ENCODE measurements around the gene SZT2.

The SZT2 gene

DNA sequence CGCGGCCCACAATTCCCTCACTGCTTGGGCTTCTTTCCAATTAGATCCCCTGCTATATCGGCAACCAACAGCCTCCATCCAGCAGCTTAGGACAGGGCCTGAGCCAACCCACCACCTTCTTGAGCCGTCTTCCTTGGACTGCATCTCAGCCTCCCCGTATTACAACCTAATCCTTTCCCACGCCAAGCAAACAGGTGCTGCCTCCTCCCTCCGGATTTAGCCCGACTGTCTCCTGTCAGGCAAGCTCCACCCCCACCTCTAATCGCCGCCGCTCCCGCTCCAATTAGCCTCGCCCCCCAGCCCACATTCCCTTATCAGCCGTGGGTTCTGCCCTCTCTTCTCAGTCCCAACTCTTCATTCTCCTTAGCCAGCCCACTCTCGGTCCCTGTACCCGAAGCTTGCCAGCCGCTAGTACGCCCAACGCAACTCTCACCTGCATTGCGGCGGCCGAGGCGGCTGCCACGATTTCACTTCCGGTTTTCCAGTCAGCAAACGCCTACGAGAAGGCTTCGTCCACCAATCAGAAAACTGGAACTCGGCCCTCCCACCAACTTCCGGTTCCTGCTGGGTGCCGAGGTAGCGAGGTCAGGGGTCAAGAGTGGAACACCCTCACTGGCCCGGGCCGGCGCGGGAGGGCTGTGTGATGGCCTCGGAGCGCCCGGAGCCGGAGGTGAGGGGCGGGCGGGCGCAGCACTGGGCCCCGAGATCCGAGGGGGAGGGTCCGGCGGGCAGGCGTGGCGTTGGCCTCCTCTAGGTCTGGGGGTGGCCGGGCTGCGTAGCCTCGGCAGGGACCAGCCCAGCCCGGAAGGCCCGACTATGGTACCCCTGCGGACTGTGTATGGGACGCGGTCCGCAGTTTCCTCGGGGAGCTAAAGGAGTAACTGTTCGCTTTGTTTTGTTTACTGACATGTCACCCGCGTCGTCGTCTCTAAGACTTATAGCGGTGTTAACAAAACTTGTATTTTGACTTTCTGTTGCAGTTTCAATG is at the start of gene SZT2, which contains the start of gene MED8:
SZT2 (plus strand) TSS at position 574 of the 988 bp plus-strand sequence; CDS start at position 644, 70 bp downstream.
MED8 (minus strand) TSS at position 475 of the 988 bp plus-strand sequence; CDS start at position 439, 36 bp downstream.
- DNase-seq: peak; percentile 98

DNA sequence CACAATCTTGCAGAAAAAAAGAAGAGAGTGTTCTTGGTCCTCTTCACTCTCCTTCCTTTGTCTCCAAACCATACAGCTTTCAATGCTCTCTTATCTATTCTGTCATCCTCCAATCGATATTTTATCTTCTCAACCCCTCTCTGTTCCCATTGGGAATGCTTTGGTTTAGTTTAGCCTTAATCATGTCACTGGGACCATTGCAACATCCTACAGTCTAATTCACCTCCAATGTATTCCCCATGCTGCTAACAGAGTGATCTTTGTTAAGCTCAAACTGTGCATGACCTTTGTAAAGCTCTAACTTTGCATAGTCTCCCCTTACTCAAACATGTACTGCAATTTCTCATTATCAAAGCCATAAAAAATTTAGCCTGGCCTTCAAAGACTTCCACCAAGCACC is 49.1 kb upstream of the SZT2 start:
- no peak for DNase-seq

DNA sequence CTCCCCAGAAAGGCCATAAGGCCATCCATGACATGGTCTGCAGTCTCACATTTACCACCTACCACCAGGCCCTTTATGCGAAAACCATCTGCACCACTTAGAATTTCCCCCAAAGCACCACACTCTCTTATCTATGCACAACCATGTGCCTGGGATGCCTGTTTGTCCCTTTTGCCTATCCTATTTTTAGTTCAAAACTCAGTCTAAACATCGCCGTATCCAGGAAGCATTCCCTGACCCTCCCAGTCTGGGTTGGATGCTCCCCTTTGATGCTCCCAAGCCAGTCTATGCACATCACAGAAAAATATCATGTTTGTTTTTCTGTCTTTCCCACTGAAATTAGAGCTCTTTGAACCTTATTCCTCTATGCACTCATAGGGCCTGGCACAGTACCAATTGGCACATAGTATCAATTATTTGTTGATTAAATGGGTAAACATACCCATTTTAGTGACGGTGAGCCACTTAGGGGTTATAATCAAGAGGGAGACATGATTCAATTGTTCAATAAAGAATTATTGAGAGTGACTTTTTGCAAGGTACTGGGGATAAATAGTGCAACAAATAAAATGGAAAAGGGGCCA is 45.3 kb upstream of the SZT2 start:
- DNase-seq: peak; percentile 38

GRCh38 chr1:43345120-43345519 is 44.6 kb upstream of the SZT2 start:
- DNase-seq: peak; percentile 70

GRCh38 chr1:43346636-43347035 is 43.1 kb upstream of the SZT2 start:
- no peak for DNase-seq

GRCh38 chr1:43348343-43348808 is 41.3 kb upstream of the SZT2 start:
- DNase-seq: no peak

GRCh38 chr1:43348809-43349593 is 40.7 kb upstream of the SZT2 start:
- no peak for DNase-seq

DNA sequence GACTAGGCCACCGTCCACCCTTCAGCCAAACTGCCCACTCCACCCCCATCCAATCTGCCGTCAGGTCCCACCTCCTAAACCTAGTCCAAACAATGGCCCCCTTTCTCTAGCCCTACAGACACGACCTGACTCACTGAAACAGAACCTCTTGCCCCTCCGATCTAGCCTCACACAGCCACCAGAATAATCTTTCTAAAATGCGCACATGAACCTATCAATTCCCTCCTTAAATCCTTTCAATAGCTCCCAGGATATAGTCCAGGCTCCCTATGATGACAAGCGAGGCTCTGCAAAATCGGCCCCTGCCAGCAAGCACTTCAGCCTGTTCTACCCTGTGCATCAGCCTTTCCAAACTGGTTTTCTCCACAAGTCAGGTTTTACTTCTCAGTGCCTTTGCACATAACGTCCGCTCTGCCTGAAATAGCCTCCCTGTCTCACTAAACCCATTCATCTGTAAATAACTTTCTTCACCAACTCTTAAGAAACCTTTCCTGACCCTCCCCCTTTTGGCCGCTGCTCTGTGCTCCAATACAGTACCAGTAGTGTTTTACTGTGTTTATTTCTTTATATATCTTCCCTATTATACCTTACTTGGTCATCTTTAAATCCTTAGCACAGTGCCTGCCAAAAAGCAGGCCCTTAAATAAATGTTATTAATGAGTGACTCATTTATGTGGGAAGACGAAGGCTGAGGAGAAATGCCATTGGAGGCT is 39.9 kb upstream of the SZT2 start:
- no peak for DNase-seq

DNA sequence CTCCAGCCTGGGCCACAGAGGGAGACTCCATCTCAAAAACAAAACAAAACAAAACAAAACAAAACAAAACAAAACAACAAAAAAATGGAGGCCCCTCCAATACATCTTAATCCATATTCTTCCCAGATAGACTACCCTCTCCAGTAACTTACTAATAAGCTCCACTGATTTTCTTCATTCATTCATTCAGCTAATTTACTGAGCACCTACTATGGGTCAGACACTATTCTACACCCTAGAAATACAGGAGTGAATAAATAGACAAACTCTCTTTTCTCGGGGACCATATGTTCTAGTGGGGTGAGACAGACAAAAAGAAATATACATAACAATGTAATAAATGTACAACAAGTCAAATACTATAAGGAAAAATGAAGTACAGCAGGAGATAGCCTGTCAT is 38.7 kb upstream of the SZT2 start:
- DNase-seq: no peak

GRCh38 chr1:43351421-43352350 is 38.0 kb upstream of the SZT2 start:
- DNase-seq: no peak

DNA sequence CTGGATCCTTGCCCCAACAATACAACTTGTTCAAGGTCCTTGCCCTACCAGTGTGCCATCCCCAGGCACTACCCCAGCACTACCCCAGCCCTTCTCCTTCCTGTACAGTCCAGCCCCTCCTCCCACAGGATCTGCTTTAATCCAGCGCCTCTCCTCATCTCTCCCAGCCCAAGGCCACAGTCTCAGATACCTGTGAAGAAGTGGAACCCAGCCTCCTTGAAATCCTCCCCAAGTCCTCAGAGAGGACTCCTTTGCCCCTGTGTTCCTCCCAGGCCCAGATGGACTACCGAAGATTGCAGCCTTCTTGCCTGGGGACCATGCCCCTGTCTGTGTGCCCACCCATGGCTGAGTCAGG is 37.4 kb upstream of the SZT2 start:
- DNase-seq: no peak

GRCh38 chr1:43352881-43353280 is 36.8 kb upstream of the SZT2 start:
- DNase-seq: no peak

DNA sequence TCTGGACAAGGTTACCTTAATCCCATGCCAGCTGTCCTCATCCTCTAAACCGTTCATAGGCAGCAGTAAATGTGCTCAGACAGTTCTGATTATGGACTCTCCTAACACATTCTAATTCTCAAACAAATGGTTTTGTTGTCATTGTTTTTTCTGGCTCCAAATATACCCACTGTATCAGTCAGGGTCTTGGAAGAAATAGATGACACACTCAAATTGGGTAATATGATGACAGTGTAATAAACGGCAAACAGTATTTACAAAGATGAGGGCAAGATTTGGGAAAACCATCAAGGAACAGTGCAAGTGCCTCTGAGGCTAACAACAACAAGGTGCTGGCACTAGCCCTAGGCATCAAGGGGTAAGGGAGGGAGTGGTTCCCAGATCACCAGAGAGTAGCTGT is 35.2 kb upstream of the SZT2 start:
- no peak for DNase-seq

DNA sequence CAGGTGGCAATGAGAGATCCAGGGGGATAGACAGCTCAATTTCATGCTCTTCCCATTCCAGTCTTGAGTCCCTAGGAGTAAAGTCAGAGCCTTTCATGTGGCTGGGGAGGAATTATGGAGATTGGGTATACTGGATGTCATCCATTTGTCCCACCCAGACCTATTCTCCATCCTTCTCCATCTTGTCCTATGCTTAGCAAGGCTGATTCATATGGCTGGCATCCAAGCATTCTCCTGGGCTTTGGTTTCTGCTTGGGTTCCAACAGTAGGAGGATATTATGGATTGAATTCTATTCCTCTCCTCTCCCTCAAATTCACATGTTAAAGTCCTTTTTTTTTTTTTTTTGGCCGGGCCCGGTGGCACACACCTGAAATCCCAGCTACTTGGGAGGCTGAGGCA is 34.8 kb upstream of the SZT2 start:
- no peak for DNase-seq

- no peak for DNase-seq
Measured at GRCh38 chr1:43357251-43357650, 32.4 kb upstream of the SZT2 start.

GRCh38 chr1:43358121-43358745 is 31.5 kb upstream of the SZT2 start:
- peak; percentile 85 for DNase-seq

DNA sequence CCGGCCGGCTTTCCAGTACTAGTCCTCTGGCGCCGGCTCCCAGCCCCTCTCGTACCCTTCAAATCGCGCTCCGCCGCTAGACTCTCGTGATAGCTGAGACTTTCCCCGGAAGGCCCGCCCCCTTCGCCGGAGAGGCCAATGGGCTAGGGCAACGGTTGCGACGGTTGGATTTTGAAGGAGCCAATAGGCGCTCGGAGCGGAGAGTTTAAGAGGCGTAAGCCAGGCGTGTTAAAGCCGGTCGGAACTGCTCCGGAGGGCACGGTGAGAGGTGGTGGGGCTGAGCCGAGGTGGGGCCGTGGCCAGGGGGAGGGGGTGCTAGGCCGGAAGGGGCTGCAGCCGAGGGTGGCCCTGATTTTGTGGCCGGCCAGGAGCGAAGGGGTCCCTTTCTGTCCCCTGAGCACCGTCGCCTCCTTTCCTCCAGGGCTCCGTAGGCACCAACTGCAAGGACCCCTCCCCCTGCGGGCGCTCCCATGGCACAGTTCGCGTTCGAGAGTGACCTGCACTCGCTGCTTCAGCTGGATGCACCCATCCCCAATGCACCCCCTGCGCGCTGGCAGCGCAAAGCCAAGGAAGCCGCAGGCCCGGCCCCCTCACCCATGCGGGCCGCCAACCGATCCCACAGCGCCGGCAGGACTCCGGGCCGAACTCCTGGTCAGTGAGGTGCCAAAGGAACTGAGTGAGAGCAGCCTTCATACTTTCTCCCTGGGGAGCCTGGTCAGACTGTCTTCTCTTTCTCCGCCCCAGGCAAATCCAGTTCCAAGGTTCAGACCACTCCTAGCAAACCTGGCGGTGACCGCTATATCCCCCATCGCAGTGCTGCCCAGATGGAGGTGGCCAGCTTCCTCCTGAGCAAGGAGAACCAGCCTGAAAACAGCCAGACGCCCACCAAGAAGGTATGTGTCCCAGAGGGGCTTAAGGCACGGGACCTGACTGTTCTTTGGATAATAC is 30.7 kb upstream of the SZT2 start, which contains the start of gene CDC20:
CDC20 (plus strand) TSS at position 236 of the 948 bp plus-strand sequence; CDS start at position 471, 235 bp downstream.
- DNase-seq: peak; percentile 99

DNA sequence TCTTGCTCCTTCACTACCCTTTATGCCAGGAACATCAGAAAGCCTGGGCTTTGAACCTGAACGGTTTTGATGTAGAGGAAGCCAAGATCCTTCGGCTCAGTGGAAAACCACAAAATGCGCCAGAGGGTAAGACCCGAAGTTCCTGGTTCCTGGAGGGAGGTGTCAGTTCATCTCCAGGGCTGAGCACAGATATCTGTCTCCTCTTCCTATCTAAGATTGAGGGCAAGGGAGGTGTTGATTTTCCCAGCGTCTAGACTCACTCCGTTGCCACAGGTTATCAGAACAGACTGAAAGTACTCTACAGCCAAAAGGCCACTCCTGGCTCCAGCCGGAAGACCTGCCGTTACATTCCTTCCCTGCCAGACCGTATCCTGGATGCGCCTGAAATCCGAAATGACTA is 30.0 kb upstream of the SZT2 start:
- no peak for DNase-seq

DNA sequence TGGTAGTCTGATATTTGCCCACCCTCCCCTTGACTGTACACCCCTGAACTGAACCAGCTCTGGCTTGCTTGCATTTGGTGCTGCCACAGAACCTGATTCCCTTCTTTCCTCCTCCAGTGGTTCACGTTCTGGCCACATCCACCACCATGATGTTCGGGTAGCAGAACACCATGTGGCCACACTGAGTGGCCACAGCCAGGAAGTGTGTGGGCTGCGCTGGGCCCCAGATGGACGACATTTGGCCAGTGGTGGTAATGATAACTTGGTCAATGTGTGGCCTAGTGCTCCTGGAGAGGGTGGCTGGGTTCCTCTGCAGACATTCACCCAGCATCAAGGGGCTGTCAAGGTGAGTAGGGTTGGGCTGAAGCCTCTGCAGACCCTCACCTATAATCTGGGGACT is 29.1 kb upstream of the SZT2 start:
- DNase-seq: no peak
